Uterus (tissue), 2 donors: Measurements from ENCODE around the gene PBX1.

Source experiments
- POLR2A ChIP-seq, 2 donors: fragments of 450-650 bp; IDR thresholded peaks; one replicate each; pipeline ENCODE4 v1.6.1; 2016; ENCODE audit warnings: antibody characterized with exemption in 2 of 2, mild to moderate bottlenecking in 1 of 2, moderate library complexity in 1 of 2
- TF ChIP-seq, protein P1 (sequence below), 4 experiments: fragments of 200-600 bp in 2 of 4; fragments of 450-650 bp in 2 of 4; sonication (generic) in 2 of 4; IDR thresholded peaks; one replicate each; pipeline ENCODE4 v1.5.1; 2016 to 2019; ENCODE audit warnings: antibody characterized with exemption in 4 of 4, mild to moderate bottlenecking in 2 of 4, moderate library complexity in 1 of 4

- TF ChIP-seq, protein P1, sequence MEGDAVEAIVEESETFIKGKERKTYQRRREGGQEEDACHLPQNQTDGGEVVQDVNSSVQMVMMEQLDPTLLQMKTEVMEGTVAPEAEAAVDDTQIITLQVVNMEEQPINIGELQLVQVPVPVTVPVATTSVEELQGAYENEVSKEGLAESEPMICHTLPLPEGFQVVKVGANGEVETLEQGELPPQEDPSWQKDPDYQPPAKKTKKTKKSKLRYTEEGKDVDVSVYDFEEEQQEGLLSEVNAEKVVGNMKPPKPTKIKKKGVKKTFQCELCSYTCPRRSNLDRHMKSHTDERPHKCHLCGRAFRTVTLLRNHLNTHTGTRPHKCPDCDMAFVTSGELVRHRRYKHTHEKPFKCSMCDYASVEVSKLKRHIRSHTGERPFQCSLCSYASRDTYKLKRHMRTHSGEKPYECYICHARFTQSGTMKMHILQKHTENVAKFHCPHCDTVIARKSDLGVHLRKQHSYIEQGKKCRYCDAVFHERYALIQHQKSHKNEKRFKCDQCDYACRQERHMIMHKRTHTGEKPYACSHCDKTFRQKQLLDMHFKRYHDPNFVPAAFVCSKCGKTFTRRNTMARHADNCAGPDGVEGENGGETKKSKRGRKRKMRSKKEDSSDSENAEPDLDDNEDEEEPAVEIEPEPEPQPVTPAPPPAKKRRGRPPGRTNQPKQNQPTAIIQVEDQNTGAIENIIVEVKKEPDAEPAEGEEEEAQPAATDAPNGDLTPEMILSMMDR (IDR thresholded peaks at IDR 0.05) = no peak
- TF ChIP-seq POLR2A (IDR thresholded peaks at IDR 0.05) = no peak
Measured at GRCh38 chr1:164650531-164650930, 91.5 kb downstream of the PBX1 start.
